ENCODE measurements around the gene PNMA8B. TPM values are rescaled to one million over a fixed set of nuclear protein-coding genes. Genes with fewer than 3 reads are reported as not detected.

PNMA8B gene
- total RNA-seq, 1 donor, result 0.72 TPM

DNA sequence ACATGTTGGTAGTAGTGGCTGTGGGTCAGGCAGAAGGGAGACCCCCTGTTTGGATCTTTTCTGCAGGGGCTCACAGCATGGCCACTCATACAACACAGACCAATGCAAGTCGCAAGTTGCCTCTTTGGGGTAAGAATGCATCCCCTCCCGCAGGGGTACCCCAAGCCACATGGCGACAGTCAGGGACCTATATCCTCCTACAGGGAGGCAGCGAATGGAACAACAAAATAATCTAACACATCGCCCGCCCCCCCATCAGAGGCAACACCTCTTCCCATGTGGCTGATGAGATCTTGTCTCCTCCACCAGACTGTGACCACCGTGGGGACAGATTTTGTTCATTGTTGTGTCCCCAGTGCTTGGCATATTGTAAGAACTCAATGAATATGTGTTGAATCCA lies 40.7 kb upstream of the PNMA8B start:
- Histone ChIP-seq H3K9me3 (ENCODE audit: low read depth, low read length) (no peaks in the 10 kb centered on the region), H3K36me3 (ENCODE audit: insufficient read depth, low read length) (no peaks in the 10 kb centered on the region), H3K4me1 (ENCODE audit: insufficient read depth, low read length) (no peaks in the 10 kb centered on the region), H3K27ac (ENCODE audit: low read depth, low read length) (no peak overlapping the region), H4K20me1 (ENCODE audit: insufficient read depth, low read length) (no peaks in the 10 kb centered on the region), H3K79me2 (ENCODE audit: insufficient read depth, low read length) (no peaks in the 10 kb centered on the region), H2AFZ (ENCODE audit: low read length) (no peak overlapping the region), H3K4me3 (ENCODE audit: insufficient read depth, low read length) (no peak overlapping the region), H3K27me3 (ENCODE audit: insufficient read depth, low read length) (no peaks in the 10 kb centered on the region), H3K4me2 (ENCODE audit: insufficient read depth, low read length) (no peak overlapping the region)
- no peak for DNase-seq (ENCODE audit: insufficient read length, low spot score, missing footprints)
- TF ChIP-seq, protein P1, sequence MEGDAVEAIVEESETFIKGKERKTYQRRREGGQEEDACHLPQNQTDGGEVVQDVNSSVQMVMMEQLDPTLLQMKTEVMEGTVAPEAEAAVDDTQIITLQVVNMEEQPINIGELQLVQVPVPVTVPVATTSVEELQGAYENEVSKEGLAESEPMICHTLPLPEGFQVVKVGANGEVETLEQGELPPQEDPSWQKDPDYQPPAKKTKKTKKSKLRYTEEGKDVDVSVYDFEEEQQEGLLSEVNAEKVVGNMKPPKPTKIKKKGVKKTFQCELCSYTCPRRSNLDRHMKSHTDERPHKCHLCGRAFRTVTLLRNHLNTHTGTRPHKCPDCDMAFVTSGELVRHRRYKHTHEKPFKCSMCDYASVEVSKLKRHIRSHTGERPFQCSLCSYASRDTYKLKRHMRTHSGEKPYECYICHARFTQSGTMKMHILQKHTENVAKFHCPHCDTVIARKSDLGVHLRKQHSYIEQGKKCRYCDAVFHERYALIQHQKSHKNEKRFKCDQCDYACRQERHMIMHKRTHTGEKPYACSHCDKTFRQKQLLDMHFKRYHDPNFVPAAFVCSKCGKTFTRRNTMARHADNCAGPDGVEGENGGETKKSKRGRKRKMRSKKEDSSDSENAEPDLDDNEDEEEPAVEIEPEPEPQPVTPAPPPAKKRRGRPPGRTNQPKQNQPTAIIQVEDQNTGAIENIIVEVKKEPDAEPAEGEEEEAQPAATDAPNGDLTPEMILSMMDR (IDR thresholded peaks at IDR 0.05; ENCODE audit: extremely low read depth, low read depth, low read length), result no peak

DNA sequence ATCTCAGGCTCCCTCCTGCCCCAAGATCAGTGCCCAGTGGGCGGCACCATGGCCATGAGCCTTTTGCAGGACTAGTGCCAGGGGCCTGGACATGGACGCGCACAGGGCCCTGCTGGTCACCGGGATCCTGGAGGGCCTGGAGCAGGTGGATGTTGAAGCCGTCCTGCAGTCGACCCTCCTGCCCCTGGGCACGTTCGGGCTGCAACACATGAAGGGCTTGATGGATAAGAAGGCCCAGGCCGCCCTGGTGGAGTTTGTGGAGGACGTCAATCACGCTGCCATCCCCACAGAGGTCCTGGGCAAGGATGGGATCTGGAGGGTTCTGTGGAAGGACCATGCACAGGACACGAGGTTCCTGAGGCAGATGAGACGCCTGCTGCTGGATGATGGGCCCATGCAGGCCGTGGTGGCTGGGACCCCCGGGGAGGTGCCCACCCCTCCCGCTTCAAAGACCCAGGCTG lies 38.0 kb upstream of the PNMA8B start:
- Histone ChIP-seq H3K27ac (ENCODE audit: low read depth, low read length) (no peak overlapping the region), H4K20me1 (ENCODE audit: insufficient read depth, low read length) (no peaks in the 10 kb centered on the region), H3K4me3 (ENCODE audit: insufficient read depth, low read length) (no peak overlapping the region), H2AFZ (ENCODE audit: low read length) (no peak overlapping the region), H3K9me3 (ENCODE audit: low read depth, low read length) (no peaks in the 10 kb centered on the region), H3K27me3 (ENCODE audit: insufficient read depth, low read length) (no peaks in the 10 kb centered on the region), H3K36me3 (ENCODE audit: insufficient read depth, low read length) (no peaks in the 10 kb centered on the region), H3K79me2 (ENCODE audit: insufficient read depth, low read length) (no peaks in the 10 kb centered on the region), H3K4me2 (ENCODE audit: insufficient read depth, low read length) (no peak overlapping the region), H3K4me1 (ENCODE audit: insufficient read depth, low read length) (peaks cover 11% of the 10 kb centered on the region)
- TF ChIP-seq, protein P1 (IDR thresholded peaks at IDR 0.05; ENCODE audit: extremely low read depth, low read depth, low read length), result no peak
- DNase-seq (ENCODE audit: insufficient read length, low spot score, missing footprints), result no peak

DNA sequence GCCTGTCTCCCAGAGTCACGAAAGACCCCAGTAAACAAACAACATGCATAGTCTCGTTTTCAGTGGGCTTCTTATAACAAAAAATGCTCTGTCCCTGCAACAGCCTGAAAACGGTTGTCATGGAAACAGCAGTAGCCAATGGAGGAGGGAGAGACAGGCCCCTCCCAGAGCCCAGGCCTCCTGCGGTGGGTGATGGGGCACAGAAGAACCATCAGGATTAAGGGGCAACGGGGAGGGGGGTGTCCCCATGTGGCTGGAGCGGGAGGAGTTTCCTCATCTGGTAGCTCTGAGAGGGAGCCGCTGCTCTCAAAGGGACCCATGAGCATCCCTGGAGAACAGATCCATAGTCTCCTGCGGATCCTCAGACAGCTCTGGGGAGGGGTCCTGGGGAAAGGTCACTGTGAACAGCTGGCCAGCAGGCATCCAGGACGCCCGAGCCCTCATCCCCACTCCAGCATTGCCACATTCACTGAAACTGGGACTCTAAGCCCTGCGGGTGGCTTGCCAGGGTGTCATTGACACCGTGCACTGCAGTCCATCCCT lies 37.5 kb upstream of the PNMA8B start:
- Histone ChIP-seq H3K27ac (ENCODE audit: low read depth, low read length) (no peak overlapping the region), H3K4me1 (ENCODE audit: insufficient read depth, low read length) (peaks cover 11% of the 10 kb centered on the region), H4K20me1 (ENCODE audit: insufficient read depth, low read length) (no peaks in the 10 kb centered on the region), H3K36me3 (ENCODE audit: insufficient read depth, low read length) (no peaks in the 10 kb centered on the region), H3K79me2 (ENCODE audit: insufficient read depth, low read length) (no peaks in the 10 kb centered on the region), H2AFZ (ENCODE audit: low read length) (no peak overlapping the region), H3K4me2 (ENCODE audit: insufficient read depth, low read length) (no peak overlapping the region), H3K27me3 (ENCODE audit: insufficient read depth, low read length) (no peaks in the 10 kb centered on the region), H3K4me3 (ENCODE audit: insufficient read depth, low read length) (no peak overlapping the region), H3K9me3 (ENCODE audit: low read depth, low read length) (no peaks in the 10 kb centered on the region)
- DNase-seq (ENCODE audit: insufficient read length, low spot score, missing footprints), result no peak
- TF ChIP-seq, protein P1 (IDR thresholded peaks at IDR 0.05; ENCODE audit: extremely low read depth, low read depth, low read length), result no peak

DNA sequence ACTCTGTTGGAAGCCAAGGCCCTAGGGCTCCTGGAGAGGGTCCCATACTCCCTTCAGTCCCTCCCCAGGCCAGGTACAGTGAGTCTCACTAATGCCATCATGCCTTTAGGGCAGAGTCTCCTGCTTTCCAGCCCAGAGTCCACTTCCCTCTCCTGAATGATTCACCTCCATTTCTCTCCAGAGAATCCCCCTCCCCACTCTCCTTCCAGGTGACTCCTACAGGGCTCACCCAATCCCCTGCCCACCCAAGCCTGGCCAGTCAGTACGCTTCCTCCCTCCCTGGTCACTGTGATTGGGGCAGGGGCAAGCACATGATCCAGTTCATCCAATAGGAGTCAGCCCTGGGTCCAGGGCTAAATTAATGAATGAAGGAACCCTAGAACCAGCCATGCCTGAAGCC lies 35.0 kb upstream of the PNMA8B start:
- no peak overlapping the region for H3K27ac ChIP-seq (ENCODE audit: low read depth, low read length)
- peaks cover 11% of the 10 kb centered on the region for H3K4me1 ChIP-seq (ENCODE audit: insufficient read depth, low read length)
- no peaks in the 10 kb centered on the region for H4K20me1 ChIP-seq (ENCODE audit: insufficient read depth, low read length)
- peak overlapping the region; percentile 70 for H2AFZ ChIP-seq (ENCODE audit: low read length)
- H3K36me3 ChIP-seq (ENCODE audit: insufficient read depth, low read length), result no peaks in the 10 kb centered on the region
- H3K4me2 ChIP-seq (ENCODE audit: insufficient read depth, low read length), result peak overlapping the region; percentile 7
- DNase-seq (ENCODE audit: insufficient read length, low spot score, missing footprints), result peak; percentile 89
- H3K27me3 ChIP-seq (ENCODE audit: insufficient read depth, low read length), result no peaks in the 10 kb centered on the region
- TF ChIP-seq, protein P1 (IDR thresholded peaks at IDR 0.05; ENCODE audit: extremely low read depth, low read depth, low read length), result no peak
- no peak overlapping the region for H3K4me3 ChIP-seq (ENCODE audit: insufficient read depth, low read length)
- H3K79me2 ChIP-seq (ENCODE audit: insufficient read depth, low read length), result no peaks in the 10 kb centered on the region
- H3K9me3 ChIP-seq (ENCODE audit: low read depth, low read length), result no peaks in the 10 kb centered on the region
